ACC112 (cell line): Measurements from ENCODE around the gene DRG2.

ENCODE experiments used
- H2AFZ ChIP-seq: fragments of 200-600 bp; sonication (generic); one replicate; pipeline ENCODE4 v1.6.0; 2017; ENCODE audit warnings: antibody characterized with exemption, low read length; ENCODE audit not compliant: unreplicated experiment
- H3K27ac ChIP-seq: fragments of 200-600 bp; sonication (generic); 2 replicates; pipeline ENCODE4 v1.5.1; 2014; ENCODE audit warnings: low read depth, mild to moderate bottlenecking, antibody characterized with exemption, low read length, moderate library complexity
- H3K27me3 ChIP-seq: fragments of 200-600 bp; sonication (generic); 2 replicates; pipeline ENCODE4 v1.6.1; 2014; ENCODE audit warnings: mild to moderate bottlenecking, antibody characterized with exemption, low read length, moderate library complexity, mixed read lengths; ENCODE audit not compliant: insufficient read depth
- H3K36me3 ChIP-seq: fragments of 200-600 bp; sonication (generic); 2 replicates; pipeline ENCODE4 v1.6.1; 2016; ENCODE audit warnings: mild to moderate bottlenecking, antibody characterized with exemption, low read length, moderate library complexity, mixed read lengths; ENCODE audit not compliant: insufficient read depth
- H3K4me1 ChIP-seq: fragments of 200-600 bp; sonication (generic); one replicate; pipeline ENCODE4 v1.6.1; 2016; ENCODE audit warnings: low read length, mixed read lengths; ENCODE audit not compliant: insufficient read depth, unreplicated experiment, control insufficient read depth
- H3K4me3 ChIP-seq: fragments of 200-600 bp; sonication (generic); 2 replicates; pipeline ENCODE4 v1.5.1; 2014; ENCODE audit warnings: mild to moderate bottlenecking, low read depth, low read length
- H3K79me2 ChIP-seq: fragments of 200-600 bp; sonication (generic); one replicate; pipeline ENCODE4 v1.6.0; 2016; ENCODE audit warnings: low read length; ENCODE audit not compliant: control insufficient read depth, unreplicated experiment, insufficient read depth

The DRG2 gene

GRCh38 chr17:18105595-18105994 lies 17.8 kb downstream of the DRG2 start:
- Histone ChIP-seq H3K79me2 (no peaks in the 10 kb centered on the region), H3K27me3 (no peaks in the 10 kb centered on the region), H2AFZ (no peak overlapping the region), H3K27ac (no peak overlapping the region), H3K4me1 (no peaks in the 10 kb centered on the region), H3K4me3 (no peak overlapping the region), H3K36me3 (no peaks in the 10 kb centered on the region)

- no peaks in the 10 kb centered on the region for H3K27me3 ChIP-seq
- H3K4me1 ChIP-seq, result no peaks in the 10 kb centered on the region
- no peak overlapping the region for H3K27ac ChIP-seq
- no peaks in the 10 kb centered on the region for H3K36me3 ChIP-seq
- no peak overlapping the region for H3K4me3 ChIP-seq
- no peaks in the 10 kb centered on the region for H3K79me2 ChIP-seq
- H2AFZ ChIP-seq, result no peak overlapping the region
Measured at GRCh38 chr17:18106211-18106610, 18.5 kb downstream of the DRG2 start.

- no peaks in the 10 kb centered on the region for H3K79me2 ChIP-seq
- no peak overlapping the region for H3K27ac ChIP-seq
- H2AFZ ChIP-seq, result no peak overlapping the region
- no peaks in the 10 kb centered on the region for H3K27me3 ChIP-seq
- H3K4me3 ChIP-seq, result no peak overlapping the region
- H3K4me1 ChIP-seq, result no peaks in the 10 kb centered on the region
- no peaks in the 10 kb centered on the region for H3K36me3 ChIP-seq
Measured at GRCh38 chr17:18107061-18107790, 19.5 kb downstream of the DRG2 start.

GRCh38 chr17:18107971-18108370 lies 20.2 kb downstream of the DRG2 start:
- Histone ChIP-seq H3K27ac (no peak overlapping the region), H3K27me3 (no peaks in the 10 kb centered on the region), H3K79me2 (no peaks in the 10 kb centered on the region), H3K36me3 (no peaks in the 10 kb centered on the region), H2AFZ (no peak overlapping the region), H3K4me1 (no peaks in the 10 kb centered on the region), H3K4me3 (no peak overlapping the region)

GRCh38 chr17:18108401-18109312 lies 20.9 kb downstream of the DRG2 start, which contains the start of gene MYO15A:
Gene MYO15A (plus strand): TSS chr17:18108756. CDS start chr17:18118801, 10,045 bp downstream.
- no peaks in the 10 kb centered on the region for H3K36me3 ChIP-seq
- no peak within 1 kb of the TSS for H3K27ac ChIP-seq

GRCh38 chr17:18109935-18110485 lies 22.3 kb downstream of the DRG2 start:
- Histone ChIP-seq H3K27ac (no peak overlapping the region), H3K27me3 (no peaks in the 10 kb centered on the region), H2AFZ (no peak overlapping the region), H3K79me2 (no peaks in the 10 kb centered on the region), H3K4me3 (no peak overlapping the region), H3K36me3 (no peaks in the 10 kb centered on the region), H3K4me1 (no peaks in the 10 kb centered on the region)

More at GRCh38 chr17:18108401-18109312, 20.9 kb downstream of the DRG2 start, which contains the start of gene MYO15A:
- Histone ChIP-seq H3K4me1 (no peaks in the 10 kb centered on the region), H3K27me3 (no peaks in the 10 kb centered on the region), H2AFZ (no peak within 1 kb of the TSS), H3K79me2 (no peaks in the 10 kb centered on the region), H3K4me3 (no peak within 1 kb of the TSS)

- Histone ChIP-seq H3K79me2 (no peaks in the 10 kb centered on the region), H3K4me1 (no peaks in the 10 kb centered on the region), H3K27ac (no peak overlapping the region), H3K4me3 (no peak overlapping the region), H3K36me3 (no peaks in the 10 kb centered on the region), H3K27me3 (no peaks in the 10 kb centered on the region), H2AFZ (no peak overlapping the region)
Measured at GRCh38 chr17:18110636-18111145, 22.9 kb downstream of the DRG2 start.

- no peaks in the 10 kb centered on the region for H3K79me2 ChIP-seq
- no peaks in the 10 kb centered on the region for H3K4me1 ChIP-seq
- H3K27me3 ChIP-seq, result no peaks in the 10 kb centered on the region
- no peak overlapping the region for H3K4me3 ChIP-seq
- no peaks in the 10 kb centered on the region for H3K36me3 ChIP-seq
- no peak overlapping the region for H2AFZ ChIP-seq
- H3K27ac ChIP-seq, result no peak overlapping the region
Measured at GRCh38 chr17:18111330-18111971, 23.7 kb downstream of the DRG2 start.

- Histone ChIP-seq H3K4me1 (no peaks in the 10 kb centered on the region), H2AFZ (no peak overlapping the region), H3K79me2 (no peaks in the 10 kb centered on the region), H3K36me3 (no peaks in the 10 kb centered on the region), H3K4me3 (no peak overlapping the region), H3K27me3 (no peaks in the 10 kb centered on the region), H3K27ac (no peak overlapping the region)
Measured at GRCh38 chr17:18115517-18115916, 27.8 kb downstream of the DRG2 start.

GRCh38 chr17:18116078-18116477 lies 28.3 kb downstream of the DRG2 start:
- Histone ChIP-seq H3K27me3 (no peaks in the 10 kb centered on the region), H3K36me3 (no peaks in the 10 kb centered on the region), H2AFZ (no peak overlapping the region), H3K4me1 (no peaks in the 10 kb centered on the region), H3K79me2 (no peaks in the 10 kb centered on the region), H3K4me3 (no peak overlapping the region), H3K27ac (no peak overlapping the region)
